Esophagus muscularis mucosa (tissue), 4 donors: ENCODE measurements around the gene CEL. TPM values are rescaled to one million over a fixed set of nuclear protein-coding genes. Genes with fewer than 3 reads are reported as not detected.

Experiments
- DNase-seq: peaks from one replicate; pipeline ENCODE4 v3.0.0-alpha.2; 2017; ENCODE audit errors: extremely low spot score
- H3K27ac ChIP-seq, 4 donors: fragments of 200-600 bp; sonication (generic); replicated peaks in 1 of 4; 1 replicate in 3 of 4; 2 replicates in 1 of 4; pipeline ENCODE4 v1.5.1; 2016 to 2019; ENCODE audit warnings: mild to moderate bottlenecking in 1 of 4
- H3K27me3 ChIP-seq, 4 donors: fragments of 200-600 bp; sonication (generic); one replicate each; pipeline versions ENCODE4 v1.5.1 to v1.6.0; 2016 to 2019
- H3K36me3 ChIP-seq, 4 donors: fragments of 200-600 bp; sonication (generic); one replicate each; pipeline ENCODE4 v1.5.1; 2016 to 2019
- H3K4me1 ChIP-seq, 4 donors: fragments of 200-600 bp; sonication (generic); one replicate each; pipeline ENCODE4 v1.5.1; 2016 to 2019
- H3K4me3 ChIP-seq, 4 donors: fragments of 200-600 bp; sonication (generic); 1 replicate in 2 of 4; 2 replicates in 2 of 4; pipeline ENCODE4 v1.5.1; 2016 to 2019; ENCODE audit warnings: mild to moderate bottlenecking in 4 of 4, moderate library complexity in 1 of 4
- H3K9me3 ChIP-seq, 4 donors: fragments of 200-600 bp; sonication (generic); 1 replicate in 3 of 4; 2 replicates in 1 of 4; pipeline ENCODE4 v1.5.1; 2016 to 2019
- EP300 ChIP-seq: sonication (generic); formaldehyde crosslinking; IDR thresholded peaks from one replicate; pipeline ENCODE4 v1.6.1; 2017; ENCODE audit warnings: antibody characterized with exemption
- POLR2A ChIP-seq: fragments of 450-650 bp; IDR thresholded peaks from one replicate; pipeline ENCODE4 v1.6.1; 2017; ENCODE audit warnings: antibody characterized with exemption, moderate library complexity, mild to moderate bottlenecking, low read depth
- POLR2AphosphoS5 ChIP-seq, 2 donors: sonication (generic); formaldehyde crosslinking; IDR thresholded peaks; one replicate each; pipeline ENCODE4 v1.6.1; 2017; ENCODE audit warnings: antibody characterized with exemption in 2 of 2
- WGBS: methylation state at CpG from one replicate; pipeline ENCODE4 v1.1.5; 2018; 5-methylcytosine and 5-hydroxymethylcytosine counted together
- intact Hi-C: fragments of 100-400 bp; cut with DNase I; formaldehyde crosslinking; loops from one replicate; pipeline ENCODE4 v1.15.1; 2023
- total RNA-seq, 4 donors: library from RNA; depleted of rRNA; stranded (reverse); fragments of >200 nt; gene quantifications; one replicate each; pipeline versions ENCODE4 v1.1.0 to v1.2.1, GENCODE V29; 2016
- TF ChIP-seq, protein P1 (sequence below), 3 experiments: fragments of 200-600 bp in 2 of 3; fragments of 450-650 bp in 1 of 3; sonication (generic) in 2 of 3; IDR thresholded peaks; one replicate each; pipeline ENCODE4 v1.5.1; 2017 to 2019; ENCODE audit warnings: antibody characterized with exemption in 3 of 3, mild to moderate bottlenecking in 2 of 3, moderate library complexity in 1 of 3

Gene CEL
- total RNA-seq, 4 donors from 2014 or later, result 0.17 to 0.42 (median 0.21) TPM

DNA sequence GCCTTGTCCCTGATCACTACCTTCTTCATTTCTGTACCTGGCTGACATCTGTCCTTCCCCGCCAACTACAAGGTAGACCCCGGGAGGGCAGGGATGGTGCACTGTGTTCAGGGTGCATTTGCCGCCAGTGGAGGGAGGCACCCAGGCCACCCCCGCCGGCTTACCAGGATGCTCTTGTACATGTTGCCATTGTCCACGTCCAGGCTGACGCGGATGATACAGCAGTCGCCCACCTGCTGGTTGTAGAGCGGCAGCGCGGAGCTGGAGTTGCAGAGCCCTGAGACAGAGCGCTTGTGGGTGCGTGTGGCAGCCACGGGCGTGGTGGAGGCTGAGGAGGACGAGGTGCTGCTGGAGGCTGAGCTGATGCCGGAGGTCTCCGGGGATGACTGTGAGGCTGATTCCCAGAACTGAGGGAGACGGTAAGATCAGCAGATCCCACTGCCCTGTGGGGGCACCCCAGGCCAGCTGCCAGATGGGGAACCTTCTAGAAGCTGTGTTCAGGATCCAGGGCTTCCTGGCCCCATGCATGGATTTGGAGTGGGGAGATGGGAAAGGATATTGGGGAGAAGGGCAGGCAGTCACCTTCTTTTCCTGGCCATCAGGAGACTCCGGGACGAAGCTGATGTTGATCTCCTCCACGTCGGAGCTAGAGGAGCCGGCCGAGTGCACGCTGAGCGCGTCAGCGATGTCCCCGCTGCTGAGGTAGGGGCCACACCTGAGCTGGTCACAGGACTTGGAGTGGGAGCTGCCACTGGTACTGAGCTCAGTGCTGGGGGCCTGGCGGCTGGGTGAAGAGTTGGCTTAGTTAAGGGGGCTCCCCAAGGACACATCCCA is 39.8 kb downstream of the CEL start:
- TF ChIP-seq EP300 (no peak), POLR2A (no peak), POLR2AphosphoS5 (IDR thresholded peaks at IDR 0.05) (no peak)
- TF ChIP-seq, protein P1, sequence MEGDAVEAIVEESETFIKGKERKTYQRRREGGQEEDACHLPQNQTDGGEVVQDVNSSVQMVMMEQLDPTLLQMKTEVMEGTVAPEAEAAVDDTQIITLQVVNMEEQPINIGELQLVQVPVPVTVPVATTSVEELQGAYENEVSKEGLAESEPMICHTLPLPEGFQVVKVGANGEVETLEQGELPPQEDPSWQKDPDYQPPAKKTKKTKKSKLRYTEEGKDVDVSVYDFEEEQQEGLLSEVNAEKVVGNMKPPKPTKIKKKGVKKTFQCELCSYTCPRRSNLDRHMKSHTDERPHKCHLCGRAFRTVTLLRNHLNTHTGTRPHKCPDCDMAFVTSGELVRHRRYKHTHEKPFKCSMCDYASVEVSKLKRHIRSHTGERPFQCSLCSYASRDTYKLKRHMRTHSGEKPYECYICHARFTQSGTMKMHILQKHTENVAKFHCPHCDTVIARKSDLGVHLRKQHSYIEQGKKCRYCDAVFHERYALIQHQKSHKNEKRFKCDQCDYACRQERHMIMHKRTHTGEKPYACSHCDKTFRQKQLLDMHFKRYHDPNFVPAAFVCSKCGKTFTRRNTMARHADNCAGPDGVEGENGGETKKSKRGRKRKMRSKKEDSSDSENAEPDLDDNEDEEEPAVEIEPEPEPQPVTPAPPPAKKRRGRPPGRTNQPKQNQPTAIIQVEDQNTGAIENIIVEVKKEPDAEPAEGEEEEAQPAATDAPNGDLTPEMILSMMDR (IDR thresholded peaks at IDR 0.05), result no peak
- Histone ChIP-seq H3K9me3 (peaks cover 0 to 3% (median 0%) of the 10 kb centered on the region in 4 donors), H3K4me1 (peaks cover 0 to 5% (median 2%) of the 10 kb centered on the region in 4 donors), H3K4me3 (no peak overlapping the region), H3K27me3 (no peaks in the 10 kb centered on the region), H3K36me3 (peaks cover 78 to 100% (median 95%) of the 10 kb centered on the region in 4 donors), H3K27ac (no peak overlapping the region)
- intact Hi-C loops, result loop anchor here (10.0 kb wide), 1 partner anchor 233 kb away; the partner anchor contains the start of gene SURF6
- no peak for DNase-seq
- 94% methylated on average over 27 of the region's 32 CpGs for WGBS

GRCh38 chr9:133102190-133103021 is 40.6 kb downstream of the CEL start:
- no peak overlapping the region for H3K27ac ChIP-seq
- WGBS, result 98% methylated on average over 10 of the region's 21 CpGs
- TF ChIP-seq, protein P1 (IDR thresholded peaks at IDR 0.05), result no peak
- TF ChIP-seq POLR2A, result no peak
- TF ChIP-seq EP300, result no peak
- TF ChIP-seq POLR2AphosphoS5 (IDR thresholded peaks at IDR 0.05), result no peak
- intact Hi-C loops, result loop anchor here (1.0 to 10.0 kb wide), 2 partner anchors 42 to 232 kb away; partner anchors contain the start of gene SURF6
- no peak overlapping the region for H3K4me3 ChIP-seq
- H3K9me3 ChIP-seq, result no peaks in the 10 kb centered on the region
- DNase-seq, result no peak
- no peaks in the 10 kb centered on the region for H3K27me3 ChIP-seq
- H3K4me1 ChIP-seq, result peaks cover 0 to 5% (median 2%) of the 10 kb centered on the region in 4 donors
- peaks cover 79 to 100% (median 97%) of the 10 kb centered on the region in 4 donors for H3K36me3 ChIP-seq

DNA sequence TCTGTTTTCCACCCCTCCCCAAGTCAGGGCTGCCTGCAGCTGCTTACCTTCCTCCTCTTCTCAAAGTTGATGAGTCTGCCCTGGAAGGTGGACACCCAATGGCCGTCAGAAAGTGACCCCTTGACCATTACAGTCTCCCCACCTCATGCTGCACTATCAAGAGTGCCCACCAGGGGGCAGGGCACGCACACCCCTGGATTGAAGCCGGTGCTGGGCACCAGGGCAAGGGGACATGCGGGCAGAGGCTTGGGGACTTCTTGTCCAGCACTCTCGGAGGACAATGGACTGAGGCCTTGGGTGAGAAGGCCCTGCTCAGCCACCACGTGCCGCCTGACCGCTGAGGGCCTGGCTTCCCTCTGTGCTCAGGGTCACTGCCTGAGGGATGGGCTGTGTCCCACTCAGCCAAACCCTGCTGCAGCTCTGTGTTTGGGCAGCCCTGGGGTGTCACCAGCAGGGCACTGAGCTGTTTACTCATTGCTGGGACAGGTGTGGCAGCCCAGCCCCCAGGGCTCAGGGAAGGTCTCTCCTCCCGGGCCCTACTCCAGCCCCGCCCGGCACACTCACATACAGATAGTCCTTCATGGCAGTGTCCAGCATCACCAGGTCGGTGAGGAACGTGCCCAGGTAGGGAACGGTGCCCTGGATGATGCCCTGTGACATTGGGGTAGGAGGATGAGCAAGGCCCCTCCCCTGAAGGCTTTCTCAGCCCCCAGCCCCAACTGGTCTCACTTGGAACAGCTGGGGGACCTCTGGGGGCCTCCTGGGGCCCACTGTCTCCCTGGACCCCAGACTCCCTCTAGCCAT is 41.6 kb downstream of the CEL start:
- no peak overlapping the region for H3K27ac ChIP-seq
- H3K36me3 ChIP-seq, result peaks cover 80 to 100% (median 97%) of the 10 kb centered on the region in 4 donors
- 60% methylated on average over 5 of the region's 14 CpGs for WGBS
- peaks cover 0 to 5% (median 2%) of the 10 kb centered on the region in 4 donors for H3K4me1 ChIP-seq
- DNase-seq, result no peak
- intact Hi-C loops, result loop anchor here (1.0 to 10.0 kb wide), 2 partner anchors 41 to 231 kb away; partner anchors contain the start of gene SURF6
- H3K27me3 ChIP-seq, result no peaks in the 10 kb centered on the region
- no peak overlapping the region for H3K4me3 ChIP-seq
- TF ChIP-seq, protein P1 (IDR thresholded peaks at IDR 0.05), result peak; percentile 96 to 97 (median 97)
- TF ChIP-seq POLR2A (no peak), EP300 (no peak), POLR2AphosphoS5 (IDR thresholded peaks at IDR 0.05) (peak; percentile 15 to 69)
- H3K9me3 ChIP-seq, result no peaks in the 10 kb centered on the region

- H3K4me3 ChIP-seq, result no peak overlapping the region
- intact Hi-C loops, result loop anchor here (1.0 to 10.0 kb wide), 2 partner anchors 40 to 231 kb away; partner anchors contain the start of gene SURF6
- WGBS, result 77% methylated on average over 8 of the region's 12 CpGs
- H3K27me3 ChIP-seq, result no peaks in the 10 kb centered on the region
- TF ChIP-seq POLR2AphosphoS5 (IDR thresholded peaks at IDR 0.05) (no peak), EP300 (no peak), POLR2A (no peak)
- TF ChIP-seq, protein P1 (IDR thresholded peaks at IDR 0.05), result no peak
- peaks cover 0 to 5% (median 2%) of the 10 kb centered on the region in 4 donors for H3K4me1 ChIP-seq
- no peak for DNase-seq
- H3K9me3 ChIP-seq, result no peaks in the 10 kb centered on the region
- peaks cover 79 to 100% (median 97%) of the 10 kb centered on the region in 4 donors for H3K36me3 ChIP-seq
- H3K27ac ChIP-seq, result no peak overlapping the region
Observed at GRCh38 chr9:133103987-133104505, 42.3 kb downstream of the CEL start.
